DOHH2 (cell line): Measurements from ENCODE around the gene ELOVL5.

ENCODE experiments used
- EZH2phosphoT487 ChIP-seq: fragments of 200-600 bp; sonication (generic); IDR thresholded peaks from 2 replicates; pipeline ENCODE4 v1.6.1; 2017; ENCODE audit warnings: borderline replicate concordance, mild to moderate bottlenecking, antibody characterized with exemption, low read length, moderate library complexity, mixed read lengths
- TF ChIP-seq, protein P1 (sequence below): fragments of 200-600 bp; sonication (generic); IDR thresholded peaks from one replicate; pipeline ENCODE4 v1.5.1; 2014; ENCODE audit warnings: antibody characterized with exemption, mild to moderate bottlenecking, low read depth, low read length; ENCODE audit not compliant: poor library complexity, severe bottlenecking

DNA sequence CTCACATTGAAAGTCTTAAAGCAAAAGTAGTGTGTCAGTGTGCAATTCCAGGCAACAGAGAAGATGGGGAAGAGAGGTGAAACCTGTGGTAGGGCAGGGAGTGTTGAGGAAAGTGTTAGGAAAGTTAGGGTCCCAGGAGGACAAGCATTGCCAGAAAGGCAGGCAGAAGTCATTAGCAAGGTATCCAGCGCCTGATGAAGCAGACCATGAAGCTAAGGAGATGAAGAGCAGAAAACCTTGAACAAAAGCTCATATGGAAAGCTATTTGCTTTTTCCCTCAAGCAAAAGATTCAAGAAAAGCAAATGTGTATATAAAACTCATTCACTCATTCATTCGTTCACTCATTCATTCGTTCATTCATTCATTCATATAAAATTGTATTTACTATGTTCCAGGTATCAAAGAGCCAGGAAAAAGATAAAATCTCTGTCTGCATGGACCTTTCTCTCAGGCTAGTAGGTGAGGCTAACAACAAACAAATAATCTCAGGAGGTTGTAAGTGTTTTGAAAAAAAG, 96.5 kb downstream of the ELOVL5 start:
- TF ChIP-seq, protein P1, sequence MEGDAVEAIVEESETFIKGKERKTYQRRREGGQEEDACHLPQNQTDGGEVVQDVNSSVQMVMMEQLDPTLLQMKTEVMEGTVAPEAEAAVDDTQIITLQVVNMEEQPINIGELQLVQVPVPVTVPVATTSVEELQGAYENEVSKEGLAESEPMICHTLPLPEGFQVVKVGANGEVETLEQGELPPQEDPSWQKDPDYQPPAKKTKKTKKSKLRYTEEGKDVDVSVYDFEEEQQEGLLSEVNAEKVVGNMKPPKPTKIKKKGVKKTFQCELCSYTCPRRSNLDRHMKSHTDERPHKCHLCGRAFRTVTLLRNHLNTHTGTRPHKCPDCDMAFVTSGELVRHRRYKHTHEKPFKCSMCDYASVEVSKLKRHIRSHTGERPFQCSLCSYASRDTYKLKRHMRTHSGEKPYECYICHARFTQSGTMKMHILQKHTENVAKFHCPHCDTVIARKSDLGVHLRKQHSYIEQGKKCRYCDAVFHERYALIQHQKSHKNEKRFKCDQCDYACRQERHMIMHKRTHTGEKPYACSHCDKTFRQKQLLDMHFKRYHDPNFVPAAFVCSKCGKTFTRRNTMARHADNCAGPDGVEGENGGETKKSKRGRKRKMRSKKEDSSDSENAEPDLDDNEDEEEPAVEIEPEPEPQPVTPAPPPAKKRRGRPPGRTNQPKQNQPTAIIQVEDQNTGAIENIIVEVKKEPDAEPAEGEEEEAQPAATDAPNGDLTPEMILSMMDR: no peak
- no peak for TF ChIP-seq EZH2phosphoT487
